IMR-90 (cell line): ENCODE data around the gene NSD2. TPM values are rescaled to one million over a fixed set of nuclear protein-coding genes. Genes with fewer than 3 reads are reported as not detected.

Experiments
- ATAC-seq: fragments of 200-7000 bp; cut with Tn5 transposase; 2 replicates; pipeline ENCODE4 v1.9.1; 2020; ENCODE audit warnings: low read depth, mild to moderate bottlenecking, moderate library complexity
- BruUV-seq: library from RNA; stranded (reverse); fragments of 400-500 nt; replicated peaks from 2 replicates; lab custom pipeline; 2021; lab: Mats Ljungman, UMichigan
- CTCF ChIA-PET: fragments of 300-600 bp; formaldehyde crosslinking; extraction: SDS; loops from one replicate; lab custom pipeline; 2021; ENCODE audit warnings: antibody characterized with exemption; lab: Yijun Ruan, JAX
- POLR2A ChIA-PET: fragments of 300-600 bp; sonication (Branson Sonifier 250); formaldehyde crosslinking; loops from one replicate; lab custom pipeline; 2022; ENCODE audit warnings: antibody characterized with exemption; ENCODE audit not compliant: unreplicated experiment; lab: Charles Lee
- DNase-seq: peaks from one replicate; pipeline ENCODE4 v3.0.0; 2013
- H2AFZ ChIP-seq: replicated peaks from 2 replicates; pipeline ENCODE3; 2013; ENCODE audit warnings: low read length, mild to moderate bottlenecking; ENCODE audit not compliant: poor library complexity
- H2AK5ac ChIP-seq: 2 replicates; pipeline ENCODE4 v1.6.1; 2013; ENCODE audit warnings: low read depth, low read length, inconsistent platforms
- H2AK9ac ChIP-seq: replicated peaks from 2 replicates; pipeline ENCODE3; 2013; ENCODE audit warnings: mild to moderate bottlenecking, low read depth, low read length, moderate library complexity; ENCODE audit not compliant: poor library complexity
- H2BK120ac ChIP-seq: 2 replicates; pipeline ENCODE4 v1.6.1; 2013; ENCODE audit warnings: low read depth, low read length, inconsistent platforms
- H2BK15ac ChIP-seq: 3 replicates; pipeline ENCODE4 v1.6.1; 2013; ENCODE audit warnings: low read depth, low read length, inconsistent platforms
- H2BK20ac ChIP-seq: 2 replicates; pipeline ENCODE4 v1.6.1; 2013; ENCODE audit warnings: low read depth, mild to moderate bottlenecking, inconsistent platforms, low read length, moderate library complexity
- H2BK5ac ChIP-seq: 2 replicates; pipeline ENCODE4 v1.6.1; 2013; ENCODE audit warnings: mild to moderate bottlenecking, low read depth, low read length, inconsistent platforms; ENCODE audit not compliant: poor library complexity, severe bottlenecking
- H3K14ac ChIP-seq: replicated peaks from 2 replicates; pipeline ENCODE4 v1.6.1; 2013; ENCODE audit warnings: low read depth, low read length, inconsistent platforms
- H3K18ac ChIP-seq: 2 replicates; pipeline ENCODE4 v1.6.1; 2013; ENCODE audit warnings: low read depth, low read length, control low read depth
- H3K23ac ChIP-seq: 2 replicates; pipeline ENCODE4 v1.6.1; 2013; ENCODE audit warnings: low read depth, low read length, inconsistent platforms
- H3K27ac ChIP-seq: 2 replicates; pipeline ENCODE4 v1.5.1; 2013; ENCODE audit warnings: mild to moderate bottlenecking, control low read depth, low read length; ENCODE audit not compliant: insufficient read depth
- H3K27me3 ChIP-seq: 2 replicates; pipeline ENCODE4 v1.6.1; 2013; ENCODE audit warnings: low read length; ENCODE audit not compliant: control insufficient read depth, insufficient read depth
- H3K36me3 ChIP-seq: 2 replicates; pipeline ENCODE4 v1.6.1; 2013; ENCODE audit warnings: low read length, mixed read lengths; ENCODE audit not compliant: control insufficient read depth, insufficient read depth
- H3K4ac ChIP-seq: 2 replicates; pipeline ENCODE4 v1.6.1; 2013; ENCODE audit warnings: low read depth, low read length, inconsistent platforms
- H3K4me1 ChIP-seq: 2 replicates; pipeline ENCODE4 v1.6.1; 2013; ENCODE audit warnings: low read length, mixed read lengths; ENCODE audit not compliant: control insufficient read depth, insufficient read depth
- H3K4me2 ChIP-seq: 2 replicates; pipeline ENCODE4 v1.6.1; 2013; ENCODE audit warnings: low read depth, mild to moderate bottlenecking, control low read depth, low read length, moderate library complexity
- H3K4me3 ChIP-seq: 2 replicates; pipeline ENCODE4 v1.5.1; 2013; ENCODE audit warnings: low read depth, mild to moderate bottlenecking, control low read depth, low read length, moderate library complexity; ENCODE audit not compliant: insufficient read depth
- H3K56ac ChIP-seq: 2 replicates; pipeline ENCODE4 v1.6.1; 2013; ENCODE audit warnings: low read length, inconsistent platforms; ENCODE audit not compliant: insufficient read depth; ENCODE audit errors: extremely low read depth
- H3K79me1 ChIP-seq, 2 experiments: 2 replicates each; pipeline ENCODE4 v1.6.1; 2013; ENCODE audit warnings: low read length in 2 of 2, inconsistent platforms in 1 of 2, low read depth in 1 of 2
- H3K9ac ChIP-seq: 2 replicates; pipeline ENCODE4 v1.6.1; 2013; ENCODE audit warnings: low read depth, low read length, control low read depth
- H3K9me1 ChIP-seq: 2 replicates; pipeline ENCODE4 v1.6.1; 2013; ENCODE audit warnings: low read length, inconsistent platforms; ENCODE audit not compliant: insufficient read depth
- H3K9me3 ChIP-seq: 2 replicates; pipeline ENCODE4 v1.6.1; 2013; ENCODE audit warnings: low read length; ENCODE audit not compliant: control insufficient read depth, insufficient read depth
- H4K20me1 ChIP-seq: 2 replicates; pipeline ENCODE4 v1.6.1; 2013; ENCODE audit warnings: low read length, inconsistent platforms; ENCODE audit not compliant: insufficient read depth
- H4K5ac ChIP-seq: 2 replicates; pipeline ENCODE4 v1.6.1; 2013; ENCODE audit warnings: mild to moderate bottlenecking, low read depth, low read length, control low read depth
- H4K8ac ChIP-seq, 2 experiments: 2 replicates each; pipeline ENCODE4 v1.6.1; 2013; ENCODE audit warnings: low read depth in 2 of 2, low read length in 2 of 2, control low read depth in 1 of 2, inconsistent platforms in 1 of 2
- H4K91ac ChIP-seq: 2 replicates; pipeline ENCODE4 v1.6.1; 2013; ENCODE audit warnings: low read depth, low read length, inconsistent platforms; ENCODE audit not compliant: insufficient read depth
- BHLHE40 ChIP-seq: fragments of 150-350 bp; IDR thresholded peaks from 2 replicates; pipeline ENCODE4 v1.6.1; 2016; ENCODE audit warnings: mild to moderate bottlenecking, low read depth, low read length
- CEBPB ChIP-seq: IDR thresholded peaks from 2 replicates; pipeline ENCODE4 v1.6.1; 2012; ENCODE audit warnings: low read depth, low read length, improper control_type of control experiment
- CHD1 ChIP-seq: IDR thresholded peaks from 2 replicates; pipeline ENCODE4 v1.6.1; 2012; ENCODE audit warnings: low read depth, low read length, improper control_type of control experiment
- FOS ChIP-seq: fragments of 150-350 bp; IDR thresholded peaks from 2 replicates; pipeline ENCODE4 v1.6.1; 2016; ENCODE audit warnings: low read depth, low read length
- MAFK ChIP-seq: IDR thresholded peaks from 2 replicates; pipeline ENCODE4 v1.6.1; 2012; ENCODE audit warnings: low read depth, low read length, improper control_type of control experiment
- MAZ ChIP-seq: IDR thresholded peaks from 2 replicates; pipeline ENCODE4 v1.6.1; 2012; ENCODE audit warnings: low read depth, mild to moderate bottlenecking, low read length, improper control_type of control experiment, moderate library complexity, borderline replicate concordance
- MXI1 ChIP-seq: IDR thresholded peaks from 2 replicates; pipeline ENCODE4 v1.6.1; 2012; ENCODE audit warnings: low read depth, mild to moderate bottlenecking, low read length, moderate library complexity, borderline replicate concordance
- NFE2L2 ChIP-seq: fragments of 150-350 bp; IDR thresholded peaks from 2 replicates; pipeline ENCODE4 v1.6.1; 2016; ENCODE audit warnings: low read depth, mild to moderate bottlenecking, low read length
- POLR2A ChIP-seq: IDR thresholded peaks from 2 replicates; pipeline ENCODE4 v1.6.1; 2012; ENCODE audit warnings: mild to moderate bottlenecking, low read depth, low read length
- RAD21 ChIP-seq: IDR thresholded peaks from 2 replicates; pipeline ENCODE4 v1.6.1; 2012; ENCODE audit warnings: low read length, improper control_type of control experiment
- RCOR1 ChIP-seq: IDR thresholded peaks from 2 replicates; pipeline ENCODE4 v1.6.1; 2012; ENCODE audit warnings: mild to moderate bottlenecking, low read length, improper control_type of control experiment; ENCODE audit not compliant: insufficient replicate concordance
- RFX5 ChIP-seq: IDR thresholded peaks from 2 replicates; pipeline ENCODE4 v1.8.0; 2012; ENCODE audit warnings: low read depth, mild to moderate bottlenecking, low read length, moderate library complexity
- SMC3 ChIP-seq: fragments of 150-350 bp; IDR thresholded peaks from 2 replicates; pipeline ENCODE4 v1.6.1; 2016; ENCODE audit warnings: low read depth, mild to moderate bottlenecking, antibody characterized with exemption, low read length, moderate library complexity
- WGBS, 2 experiments: methylation state at CpG; one replicate each; pipeline versions ENCODE4 v1.1.5 to v1.1.7; 2013; ENCODE audit warnings: missing lambda C conversion rate in 2 of 2; ENCODE audit not compliant: insufficient read length in 1 of 2; ENCODE audit errors: extremely low coverage in 2 of 2; 5-methylcytosine and 5-hydroxymethylcytosine counted together
- dilution Hi-C: fragments of 300-500 bp; cut with HindIII; formaldehyde crosslinking; loops from one replicate; pipeline ENCODE4 v1.14.3; 2018; ENCODE audit warnings: low sequenced_read_pairs; ENCODE audit not compliant: unreplicated experiment
- in situ Hi-C: fragments of 300-500 bp; cut with MboI; formaldehyde crosslinking; loops from 3 replicates; pipeline ENCODE4 v1.14.3; 2019; ENCODE audit warnings: low sequenced_read_pairs, inconsistent platforms, mixed read lengths
- intact Hi-C: fragments of 100-400 bp; cut with micrococcal nuclease; formaldehyde crosslinking; loops from 2 replicates; pipeline ENCODE4 v1.10.0; 2022
- polyA plus RNA-seq, 3 experiments: library from polyadenylated mRNA; depleted of rRNA; stranded (reverse); fragments of >200 nt; gene quantifications; 2 replicates each; pipeline ENCODE4 v1.2.3, GENCODE V29; 2012; ENCODE audit warnings: low replicate concordance in 1 of 3
- total RNA-seq: library from RNA; depleted of rRNA; stranded (reverse); fragments of >200 nt; gene quantifications from 2 replicates; pipeline ENCODE4 v1.2.3, GENCODE V29; 2012
- TF ChIP-seq, protein P1 (sequence below): conservative IDR thresholded peaks from 2 replicates; pipeline ENCODE4 v1.5.1; 2012; ENCODE audit warnings: mild to moderate bottlenecking, low read depth, low read length, improper control_type of control experiment
- TF ChIP-seq, protein P2 (sequence below): fragments of 150-350 bp; IDR thresholded peaks from 2 replicates; pipeline ENCODE4 v1.6.1; 2017; ENCODE audit warnings: mild to moderate bottlenecking, antibody characterized with exemption, low read length, low read depth
- TF ChIP-seq, protein P3 (sequence below): fragments of 150-350 bp; IDR thresholded peaks from 2 replicates; pipeline ENCODE4 v1.6.1; 2016; ENCODE audit warnings: low read depth, mild to moderate bottlenecking, low read length, moderate library complexity, borderline replicate concordance

NSD2 gene
- total and polyA plus RNA-seq, 2 of the 4 experiments (the other 2 are of a cell fraction): 35.9 to 68.1 TPM

DNA sequence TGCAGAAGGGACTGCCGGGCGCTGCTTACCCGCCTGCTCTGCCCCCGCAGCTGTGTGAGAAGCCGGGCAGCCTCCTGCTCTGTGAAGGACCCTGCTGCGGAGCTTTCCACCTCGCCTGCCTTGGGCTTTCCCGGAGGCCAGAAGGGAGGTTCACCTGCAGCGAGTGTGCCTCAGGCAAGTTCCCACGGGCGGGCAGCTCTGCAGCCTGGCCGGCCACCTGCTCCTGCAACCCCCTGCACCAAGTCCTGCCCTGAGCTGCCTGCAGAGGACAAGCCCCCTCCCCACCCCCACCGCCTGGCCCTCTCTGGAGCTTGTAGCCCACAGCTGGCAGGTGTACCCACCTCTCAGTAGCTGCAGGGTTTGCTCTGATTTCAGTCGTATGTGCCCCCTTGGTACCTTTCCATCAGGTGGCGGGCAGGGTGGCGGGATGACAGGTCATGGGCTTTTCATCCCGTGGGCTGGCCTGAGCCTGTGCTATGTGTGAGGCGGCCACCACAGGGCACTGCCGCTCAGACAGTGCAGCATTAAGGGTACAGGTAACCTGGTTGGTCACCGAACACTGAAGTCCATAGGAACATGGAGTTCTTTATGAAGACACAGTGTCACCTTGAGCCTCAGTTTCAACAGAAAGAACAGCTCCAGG is 81.0 kb downstream of the NSD2 start:
- H2AFZ ChIP-seq: no peak overlapping the region
- no TSS peak for BruUV-seq
- intact Hi-C loops: no loop called here

More for the DNA sequence above, 81.0 kb downstream of the NSD2 start:
- Histone ChIP-seq H4K91ac (no peak overlapping the region), H3K79me1 (peaks cover 12 to 52% of the 10 kb centered on the region in 2 experiments; a peak in 3 of 4 replicates), H3K4me2 (no peak overlapping the region), H3K9ac (no peak overlapping the region), H3K4ac (no peak overlapping the region), H4K5ac (no peak overlapping the region), H3K9me3 (no peaks in the 10 kb centered on the region), H2BK15ac (no peak overlapping the region), H3K14ac (no peak overlapping the region), H2BK120ac (no peak overlapping the region), H3K36me3 (peaks cover 31% of the 10 kb centered on the region), H3K56ac (no peak overlapping the region), H3K18ac (no peak overlapping the region), H3K27ac (no peak overlapping the region), H3K23ac (no peak overlapping the region), H4K20me1 (no peaks in the 10 kb centered on the region; the same call in 1 of the 2 replicates), H2BK20ac (no peak overlapping the region), H3K4me3 (no peak overlapping the region), H3K9me1 (no peaks in the 10 kb centered on the region; the same call in 1 of the 2 replicates), H2BK5ac (no peak overlapping the region), H2AK5ac (no peak overlapping the region), H3K27me3 (no peaks in the 10 kb centered on the region), H2AK9ac (no peak overlapping the region), H4K8ac (no peak overlapping the region), H3K4me1 (no peaks in the 10 kb centered on the region)
- TF ChIP-seq RFX5: no peak
- TF ChIP-seq SMC3: no peak
- TF ChIP-seq CEBPB: no peak
- no peak for TF ChIP-seq NFE2L2
- no peak for TF ChIP-seq MAZ
- TF ChIP-seq FOS: no peak
- TF ChIP-seq RCOR1: no peak
- TF ChIP-seq, protein P1, sequence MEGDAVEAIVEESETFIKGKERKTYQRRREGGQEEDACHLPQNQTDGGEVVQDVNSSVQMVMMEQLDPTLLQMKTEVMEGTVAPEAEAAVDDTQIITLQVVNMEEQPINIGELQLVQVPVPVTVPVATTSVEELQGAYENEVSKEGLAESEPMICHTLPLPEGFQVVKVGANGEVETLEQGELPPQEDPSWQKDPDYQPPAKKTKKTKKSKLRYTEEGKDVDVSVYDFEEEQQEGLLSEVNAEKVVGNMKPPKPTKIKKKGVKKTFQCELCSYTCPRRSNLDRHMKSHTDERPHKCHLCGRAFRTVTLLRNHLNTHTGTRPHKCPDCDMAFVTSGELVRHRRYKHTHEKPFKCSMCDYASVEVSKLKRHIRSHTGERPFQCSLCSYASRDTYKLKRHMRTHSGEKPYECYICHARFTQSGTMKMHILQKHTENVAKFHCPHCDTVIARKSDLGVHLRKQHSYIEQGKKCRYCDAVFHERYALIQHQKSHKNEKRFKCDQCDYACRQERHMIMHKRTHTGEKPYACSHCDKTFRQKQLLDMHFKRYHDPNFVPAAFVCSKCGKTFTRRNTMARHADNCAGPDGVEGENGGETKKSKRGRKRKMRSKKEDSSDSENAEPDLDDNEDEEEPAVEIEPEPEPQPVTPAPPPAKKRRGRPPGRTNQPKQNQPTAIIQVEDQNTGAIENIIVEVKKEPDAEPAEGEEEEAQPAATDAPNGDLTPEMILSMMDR: no peak
- TF ChIP-seq MXI1: no peak
- TF ChIP-seq, protein P2, sequence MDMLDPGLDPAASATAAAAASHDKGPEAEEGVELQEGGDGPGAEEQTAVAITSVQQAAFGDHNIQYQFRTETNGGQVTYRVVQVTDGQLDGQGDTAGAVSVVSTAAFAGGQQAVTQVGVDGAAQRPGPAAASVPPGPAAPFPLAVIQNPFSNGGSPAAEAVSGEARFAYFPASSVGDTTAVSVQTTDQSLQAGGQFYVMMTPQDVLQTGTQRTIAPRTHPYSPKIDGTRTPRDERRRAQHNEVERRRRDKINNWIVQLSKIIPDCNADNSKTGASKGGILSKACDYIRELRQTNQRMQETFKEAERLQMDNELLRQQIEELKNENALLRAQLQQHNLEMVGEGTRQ: no peak
- TF ChIP-seq CHD1: no peak
- no peak for TF ChIP-seq BHLHE40
- no peak for TF ChIP-seq POLR2A
- no peak for TF ChIP-seq MAFK
- TF ChIP-seq, protein P3, sequence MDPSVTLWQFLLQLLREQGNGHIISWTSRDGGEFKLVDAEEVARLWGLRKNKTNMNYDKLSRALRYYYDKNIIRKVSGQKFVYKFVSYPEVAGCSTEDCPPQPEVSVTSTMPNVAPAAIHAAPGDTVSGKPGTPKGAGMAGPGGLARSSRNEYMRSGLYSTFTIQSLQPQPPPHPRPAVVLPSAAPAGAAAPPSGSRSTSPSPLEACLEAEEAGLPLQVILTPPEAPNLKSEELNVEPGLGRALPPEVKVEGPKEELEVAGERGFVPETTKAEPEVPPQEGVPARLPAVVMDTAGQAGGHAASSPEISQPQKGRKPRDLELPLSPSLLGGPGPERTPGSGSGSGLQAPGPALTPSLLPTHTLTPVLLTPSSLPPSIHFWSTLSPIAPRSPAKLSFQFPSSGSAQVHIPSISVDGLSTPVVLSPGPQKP: no peak
- TF ChIP-seq RAD21: no peak
- ATAC-seq: no peak
- dilution Hi-C loops (no loop called here), in situ Hi-C loops (no loop called here)
- 100% methylated on average over 6 of the region's 20 CpGs; no CpG with 5 or more reads in 1 of the 2 experiments for WGBS, 2 experiments
- no peak for DNase-seq
- POLR2A ChIA-PET: no interaction called here
- CTCF ChIA-PET: no interaction called here
